Caco-2 (cell line): ENCODE measurements around the gene COA8. TPM values are rescaled to one million over a fixed set of nuclear protein-coding genes. Genes with fewer than 3 reads are reported as not detected.

Experiments
- BruUV-seq: library from RNA; stranded (reverse); fragments of 400-500 nt; replicated peaks from 2 replicates; lab custom pipeline; 2021; lab: Mats Ljungman, UMichigan
- CTCF ChIA-PET: fragments of 300-600 bp; sonication (Branson Sonifier 250); formaldehyde crosslinking; loops from one replicate; lab custom pipeline; 2022; ENCODE audit warnings: antibody characterized with exemption; lab: Charles Lee
- POLR2A ChIA-PET: fragments of 300-600 bp; sonication (Branson Sonifier 250); formaldehyde crosslinking; loops from one replicate; lab custom pipeline; 2022; ENCODE audit warnings: antibody characterized with exemption; lab: Charles Lee
- DNase-seq, 2 experiments: peaks; one replicate each; pipeline versions ENCODE4 v3.0.0 to v3.0.0-alpha.2; 2020 to 2022
- H3K27me3 ChIP-seq: replicated peaks from 2 replicates; pipeline ENCODE4 v1.6.0; 2011; ENCODE audit warnings: low read length; ENCODE audit not compliant: control insufficient read depth, insufficient read depth
- H3K36me3 ChIP-seq: 2 replicates; pipeline ENCODE4 v1.5.1; 2011; ENCODE audit warnings: low read length; ENCODE audit not compliant: control insufficient read depth, insufficient read depth
- H3K4me1 ChIP-seq: fragments of 250-450 bp; sonication (Bioruptor Pico); 2 replicates; pipeline ENCODE4 v1.5.1; 2020; ENCODE audit warnings: mild to moderate bottlenecking
- H3K4me3 ChIP-seq: 2 replicates; pipeline ENCODE4 v1.5.1; 2011; ENCODE audit warnings: low read depth, mild to moderate bottlenecking, control low read depth, low read length
- H3K9me3 ChIP-seq: fragments of 250-450 bp; sonication (Bioruptor Pico); 2 replicates; pipeline ENCODE4 v1.5.1; 2020; ENCODE audit warnings: mild to moderate bottlenecking, moderate library complexity
- H3K27ac Mint-ChIP-seq: one replicate; pipeline ENCODE4 v1.8.0; 2022; ENCODE audit warnings: mixed read lengths; ENCODE audit not compliant: unreplicated experiment
- H3K27me3 Mint-ChIP-seq: one replicate; pipeline ENCODE4 v1.8.0; 2022; ENCODE audit warnings: mixed read lengths; ENCODE audit not compliant: insufficient read depth, unreplicated experiment
- H3K36me3 Mint-ChIP-seq: one replicate; pipeline ENCODE4 v1.8.0; 2022; ENCODE audit warnings: mild to moderate bottlenecking, mixed read lengths; ENCODE audit not compliant: insufficient read depth, unreplicated experiment
- H3K4me1 Mint-ChIP-seq: one replicate; pipeline ENCODE4 v1.8.0; 2022; ENCODE audit warnings: low read depth, mixed read lengths; ENCODE audit not compliant: unreplicated experiment
- H3K4me3 Mint-ChIP-seq: one replicate; pipeline ENCODE4 v1.8.0; 2022; ENCODE audit warnings: mild to moderate bottlenecking, moderate library complexity, mixed read lengths; ENCODE audit not compliant: unreplicated experiment
- H3K9me3 Mint-ChIP-seq: one replicate; pipeline ENCODE4 v1.8.0; 2022; ENCODE audit warnings: mixed read lengths; ENCODE audit not compliant: unreplicated experiment
- intact Hi-C: fragments of 100-400 bp; cut with micrococcal nuclease; formaldehyde crosslinking; loops from one replicate; pipeline ENCODE4 v1.10.0; 2022; ENCODE audit not compliant: unreplicated experiment
- total RNA-seq: library from RNA; stranded (reverse); gene quantifications from 2 replicates; pipeline ENCODE4 v1.2.3, GENCODE V29; 2022
- TF ChIP-seq, protein P1 (sequence below), 2 experiments: fragments of 200-600 bp in 1 of 2; IDR thresholded peaks; 1 replicate in 1 of 2; 2 replicates in 1 of 2; pipeline versions ENCODE4 v1.5.1 to v1.8.0; 2011 to 2022; ENCODE audit warnings: antibody characterized with exemption in 1 of 2, control low read depth in 1 of 2, inconsistent platforms in 1 of 2, low read depth in 1 of 2, low read length in 1 of 2, mild to moderate bottlenecking in 1 of 2, moderate library complexity in 1 of 2; ENCODE audit not compliant: insufficient read depth in 1 of 2, severe bottlenecking in 1 of 2, unreplicated experiment in 1 of 2

Gene COA8
- total RNA-seq, 1 experiment from 2014 or later: 50.7 TPM

DNA sequence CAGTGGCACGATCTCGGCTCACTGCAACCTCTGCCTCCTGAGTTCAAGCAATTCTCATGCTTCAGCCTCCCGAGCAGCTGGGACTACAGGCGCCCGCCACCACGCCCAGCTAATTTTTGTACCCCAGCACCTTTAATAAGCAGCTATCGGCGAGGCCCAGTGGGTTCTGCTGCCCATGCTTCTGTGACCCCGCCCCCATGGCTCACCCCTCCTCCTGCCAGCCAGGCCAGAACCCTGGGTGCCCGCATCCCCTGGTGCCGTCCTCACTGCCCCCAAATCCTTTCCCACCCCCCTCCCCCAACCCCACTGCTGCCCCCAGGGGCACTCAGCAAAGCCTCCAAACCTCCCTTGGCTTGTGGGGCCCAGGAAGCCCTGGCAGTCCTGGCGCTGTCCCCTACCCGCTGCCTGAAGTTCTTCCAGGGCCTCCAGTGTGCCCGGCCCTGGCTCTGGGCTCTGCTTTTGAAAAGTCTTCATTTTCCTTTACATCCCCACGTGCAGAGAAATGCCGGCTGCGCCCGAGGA is 14.8 kb upstream of the COA8 start:
- Histone ChIP-seq H3K27me3 (no peaks in the 10 kb centered on the region), H3K4me3 (no peak overlapping the region), H3K36me3 (no peaks in the 10 kb centered on the region), H3K9me3 (no peaks in the 10 kb centered on the region), H3K4me1 (no peaks in the 10 kb centered on the region)
- ChIA-PET CTCF (interaction anchor here (2.0 to 3.6 kb wide), 2 partner anchors 20 to 30 kb away, joined by 6 to 49 read pairs; partner anchors contain the start of gene TRMT61A), POLR2A (no interaction called here)
- Mint-ChIP-seq H3K4me1 (no peaks in the 10 kb centered on the region), H3K27me3 (no peaks in the 10 kb centered on the region), H3K36me3 (peaks cover 5% of the 10 kb centered on the region), H3K4me3 (no peak overlapping the region), H3K27ac (no peak overlapping the region), H3K9me3 (no peaks in the 10 kb centered on the region)
- no TSS peak for BruUV-seq
- DNase-seq: no peak
- TF ChIP-seq, protein P1, sequence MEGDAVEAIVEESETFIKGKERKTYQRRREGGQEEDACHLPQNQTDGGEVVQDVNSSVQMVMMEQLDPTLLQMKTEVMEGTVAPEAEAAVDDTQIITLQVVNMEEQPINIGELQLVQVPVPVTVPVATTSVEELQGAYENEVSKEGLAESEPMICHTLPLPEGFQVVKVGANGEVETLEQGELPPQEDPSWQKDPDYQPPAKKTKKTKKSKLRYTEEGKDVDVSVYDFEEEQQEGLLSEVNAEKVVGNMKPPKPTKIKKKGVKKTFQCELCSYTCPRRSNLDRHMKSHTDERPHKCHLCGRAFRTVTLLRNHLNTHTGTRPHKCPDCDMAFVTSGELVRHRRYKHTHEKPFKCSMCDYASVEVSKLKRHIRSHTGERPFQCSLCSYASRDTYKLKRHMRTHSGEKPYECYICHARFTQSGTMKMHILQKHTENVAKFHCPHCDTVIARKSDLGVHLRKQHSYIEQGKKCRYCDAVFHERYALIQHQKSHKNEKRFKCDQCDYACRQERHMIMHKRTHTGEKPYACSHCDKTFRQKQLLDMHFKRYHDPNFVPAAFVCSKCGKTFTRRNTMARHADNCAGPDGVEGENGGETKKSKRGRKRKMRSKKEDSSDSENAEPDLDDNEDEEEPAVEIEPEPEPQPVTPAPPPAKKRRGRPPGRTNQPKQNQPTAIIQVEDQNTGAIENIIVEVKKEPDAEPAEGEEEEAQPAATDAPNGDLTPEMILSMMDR (IDR thresholded peaks at IDR 0.05; ENCODE audit: insufficient read depth in 1 of 2, low read depth in 1 of 2, low read length in 1 of 2, severe bottlenecking in 1 of 2, unreplicated experiment in 1 of 2): no peak
- intact Hi-C loops: no loop called here

DNA sequence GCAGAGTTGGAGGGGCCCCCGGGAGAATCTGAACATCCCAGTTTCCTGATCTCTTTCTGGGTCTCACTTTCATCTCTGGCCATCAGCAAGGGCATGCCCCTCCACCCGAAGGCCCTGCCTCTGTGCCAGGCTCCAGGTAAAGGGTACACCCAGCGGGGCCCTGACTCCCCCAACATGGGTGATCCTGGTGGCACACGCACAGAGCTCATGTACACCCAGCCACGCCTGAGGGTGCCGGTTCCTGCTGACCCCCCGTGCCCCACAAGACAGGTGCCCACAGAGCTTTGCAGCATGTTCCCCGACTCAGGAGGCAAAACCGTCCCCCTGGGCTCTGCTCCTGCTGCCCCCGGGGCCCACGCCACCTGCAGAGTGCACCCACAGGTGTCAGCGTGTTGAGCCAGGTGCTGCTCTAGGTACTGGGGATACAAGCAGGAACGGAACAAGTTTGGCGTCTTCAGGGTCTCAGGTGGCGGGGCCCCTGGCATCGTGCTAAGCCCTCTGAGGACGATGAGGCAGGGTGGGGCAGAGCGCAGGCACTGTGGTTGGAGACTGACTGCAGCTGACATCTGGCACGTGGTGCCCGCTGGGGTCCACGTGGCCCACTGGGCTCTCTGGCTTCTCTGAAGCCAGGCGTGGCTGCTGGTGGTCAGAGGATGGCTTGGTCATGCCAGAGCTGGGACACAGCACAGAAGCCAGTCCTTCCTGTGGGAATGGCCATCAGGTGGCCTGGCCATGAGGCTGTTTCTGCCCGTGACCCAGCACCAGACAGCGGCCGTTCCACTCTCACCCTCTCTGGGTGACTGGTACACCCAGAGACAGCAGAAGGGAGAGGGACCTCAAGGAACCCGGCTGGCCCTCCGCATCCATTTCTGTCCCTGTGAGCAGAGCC is 14.1 kb upstream of the COA8 start:
- intact Hi-C loops: no loop called here
- Histone ChIP-seq H3K27me3 (no peaks in the 10 kb centered on the region), H3K4me1 (no peaks in the 10 kb centered on the region), H3K36me3 (no peaks in the 10 kb centered on the region), H3K9me3 (no peaks in the 10 kb centered on the region), H3K4me3 (no peak overlapping the region)
- no TSS peak for BruUV-seq
- no peaks in the 10 kb centered on the region for H3K4me1 Mint-ChIP-seq
- CTCF ChIA-PET: interaction anchor here (1.0 kb wide), 1 partner anchor 30 kb away, joined by 4 read pairs; no protein-coding TSS in a partner anchor
- H3K27me3 Mint-ChIP-seq: no peaks in the 10 kb centered on the region
- H3K4me3 Mint-ChIP-seq: no peak overlapping the region
- H3K9me3 Mint-ChIP-seq: no peaks in the 10 kb centered on the region
- peaks cover 5% of the 10 kb centered on the region for H3K36me3 Mint-ChIP-seq
- DNase-seq: no peak
- TF ChIP-seq, protein P1 (IDR thresholded peaks at IDR 0.05; ENCODE audit: insufficient read depth in 1 of 2, low read depth in 1 of 2, low read length in 1 of 2, severe bottlenecking in 1 of 2, unreplicated experiment in 1 of 2): no peak
- no peak overlapping the region for H3K27ac Mint-ChIP-seq
- POLR2A ChIA-PET: no interaction called here
